HepG2 (cell line): ENCODE results near the gene MISFA. TPM values are rescaled to one million over a fixed set of nuclear protein-coding genes. Genes with fewer than 3 reads are reported as not detected.

Source experiments
- GATA4 ChIP-seq: sonication (generic); IDR thresholded peaks from 2 replicates; pipeline ENCODE4 v1.6.1; 2016; ENCODE audit warnings: antibody characterized with exemption, low read depth, borderline replicate concordance
- JUNB ChIP-seq: sonication (generic); formaldehyde crosslinking; IDR thresholded peaks from 2 replicates; pipeline ENCODE4 v1.8.0; 2022; ENCODE audit warnings: missing genetic modification reagents, mild to moderate bottlenecking, borderline replicate concordance
- NCOA2 ChIP-seq: sonication (generic); formaldehyde crosslinking; IDR thresholded peaks from 2 replicates; pipeline ENCODE4 v1.8.0; 2022; ENCODE audit warnings: inconsistent platforms
- PHB2 ChIP-seq: fragments of 450-650 bp; IDR thresholded peaks from 2 replicates; pipeline ENCODE4 v1.6.1; 2018; ENCODE audit not compliant: partially characterized antibody
- PHF5A ChIP-seq: IDR thresholded peaks from one replicate; pipeline ENCODE4 v1.6.1; 2018; ENCODE audit warnings: low read depth, missing genetic modification reagents; ENCODE audit not compliant: unreplicated experiment
- POLR2AphosphoS2 ChIP-seq: IDR thresholded peaks from 2 replicates; pipeline ENCODE4 v1.6.1; 2011; ENCODE audit warnings: low read depth, low read length, improper control_type of control experiment
- TBP ChIP-seq: sonication (generic); formaldehyde crosslinking; IDR thresholded peaks from 2 replicates; pipeline ENCODE4 v1.5.0; 2020; ENCODE audit warnings: missing genetic modification reagents
- TBX2 ChIP-seq: sonication (generic); formaldehyde crosslinking; IDR thresholded peaks from 2 replicates; pipeline ENCODE4 v1.5.0; 2020; ENCODE audit warnings: missing genetic modification reagents, mild to moderate bottlenecking, borderline replicate concordance
- ZFP36L2 ChIP-seq: sonication (generic); formaldehyde crosslinking; IDR thresholded peaks from 2 replicates; pipeline ENCODE4 v1.4.0; 2020; ENCODE audit warnings: missing genetic modification reagents
- ZKSCAN1 ChIP-seq: fragments of 150-350 bp; IDR thresholded peaks from 2 replicates; pipeline ENCODE4 v1.6.1; 2014; ENCODE audit warnings: low read length
- ZNF207 ChIP-seq: fragments of 450-650 bp; IDR thresholded peaks from 2 replicates; pipeline ENCODE4 v1.6.1; 2016; ENCODE audit warnings: antibody characterized with exemption, borderline replicate concordance
- ZNF337 ChIP-seq: sonication (generic); formaldehyde crosslinking; IDR thresholded peaks from 2 replicates; pipeline ENCODE4 v1.5.1; 2020; ENCODE audit warnings: missing genetic modification reagents, low read depth, mild to moderate bottlenecking, borderline replicate concordance
- ZNF431 ChIP-seq: sonication (generic); formaldehyde crosslinking; IDR thresholded peaks from 2 replicates; pipeline ENCODE4 v1.9.0; 2022; ENCODE audit warnings: missing genetic modification reagents, low read depth, mild to moderate bottlenecking, borderline replicate concordance
- polyA plus RNA-seq, 8 experiments: library from polyadenylated mRNA; depleted of rRNA in 3 of 8; stranded (reverse) in 7 of 8; unstranded in 1 of 8; fragments of >200 nt; fragmentation: Illumina TruSeq in 4 of 8; extraction: Trizol in 4 of 8; gene quantifications; 2 replicates each; pipeline versions ENCODE4 v1.2.1 to v1.2.3, GENCODE V29; 2011 to 2016; ENCODE audit warnings: low read depth in 4 of 8, missing spikeins in 1 of 8, mixed read lengths in 1 of 8; ENCODE audit not compliant: insufficient read depth in 1 of 8
- total RNA-seq, 5 experiments: library from RNA; depleted of rRNA; stranded (reverse); fragments of >200 nt; fragmentation: Illumina TruSeq; extraction: Trizol; gene quantifications; 2 replicates each; pipeline ENCODE4 v1.2.3, GENCODE V29; 2016; ENCODE audit warnings: low read depth in 1 of 5
- TF ChIP-seq, protein P1 (sequence below): IDR thresholded peaks from 2 replicates; pipeline ENCODE4 v1.6.1; 2016; ENCODE audit warnings: low read depth, missing genetic modification reagents, missing compliant biosample characterization
- TF ChIP-seq, protein P2 (sequence below): IDR thresholded peaks from 2 replicates; pipeline ENCODE4 v1.6.1; 2016; ENCODE audit warnings: low read depth
- TF ChIP-seq, protein P3 (sequence below): sonication (generic); formaldehyde crosslinking; IDR thresholded peaks from 2 replicates; pipeline ENCODE4 v1.8.1; 2022; ENCODE audit warnings: low read depth, mild to moderate bottlenecking, missing genetic modification reagents

MISFA gene
- total and polyA plus RNA-seq, 2 of the 13 experiments (the other 11 are each of a cell fraction or from before 2014, with no cell fraction given) = 1.4 to 5.4 TPM

DNA sequence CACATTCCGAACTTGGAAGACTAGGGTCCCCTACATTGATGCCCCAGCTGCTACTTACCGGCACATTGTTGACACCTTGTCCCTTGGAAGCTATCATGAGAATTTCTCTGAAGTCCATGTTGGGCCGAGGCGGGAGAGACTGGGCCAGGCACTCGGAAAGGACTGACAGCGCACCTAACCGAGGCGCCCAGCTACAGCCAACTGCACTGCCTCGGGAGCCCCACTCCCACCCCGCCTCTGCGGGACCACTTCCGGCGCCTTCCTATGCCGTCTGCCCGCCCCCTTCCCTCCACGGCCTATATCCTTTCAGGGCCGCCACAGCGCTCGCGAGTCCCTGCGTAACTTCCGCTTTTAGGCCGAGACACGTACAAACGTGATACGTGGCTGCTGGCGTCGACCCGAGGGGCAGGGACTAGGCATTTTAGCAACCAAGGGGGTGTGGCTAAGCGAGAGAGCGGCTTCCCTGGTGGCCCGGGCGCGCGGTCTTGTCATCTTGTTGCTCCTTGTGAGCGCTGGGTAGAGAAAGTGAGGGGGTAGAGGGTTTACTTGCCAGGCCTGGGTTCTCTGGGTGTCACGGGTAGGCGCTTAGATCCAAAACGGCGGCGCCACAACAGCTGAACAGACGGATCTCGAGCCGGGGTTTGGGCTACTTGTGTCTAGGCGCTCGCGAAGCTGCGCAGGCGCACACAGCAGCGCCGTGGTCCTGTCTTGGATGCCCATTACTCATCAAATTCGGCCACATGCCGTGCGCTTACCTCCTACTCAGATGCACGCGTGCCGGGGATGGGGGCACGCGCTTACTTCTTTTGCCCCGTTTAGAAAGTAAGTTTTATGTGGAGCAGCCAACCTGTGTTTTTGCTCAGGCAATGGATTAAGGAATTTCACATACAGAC, 34.8 kb downstream of the MISFA start, which contains the start of gene SPTY2D1 (continued):
- TF ChIP-seq, protein P1, sequence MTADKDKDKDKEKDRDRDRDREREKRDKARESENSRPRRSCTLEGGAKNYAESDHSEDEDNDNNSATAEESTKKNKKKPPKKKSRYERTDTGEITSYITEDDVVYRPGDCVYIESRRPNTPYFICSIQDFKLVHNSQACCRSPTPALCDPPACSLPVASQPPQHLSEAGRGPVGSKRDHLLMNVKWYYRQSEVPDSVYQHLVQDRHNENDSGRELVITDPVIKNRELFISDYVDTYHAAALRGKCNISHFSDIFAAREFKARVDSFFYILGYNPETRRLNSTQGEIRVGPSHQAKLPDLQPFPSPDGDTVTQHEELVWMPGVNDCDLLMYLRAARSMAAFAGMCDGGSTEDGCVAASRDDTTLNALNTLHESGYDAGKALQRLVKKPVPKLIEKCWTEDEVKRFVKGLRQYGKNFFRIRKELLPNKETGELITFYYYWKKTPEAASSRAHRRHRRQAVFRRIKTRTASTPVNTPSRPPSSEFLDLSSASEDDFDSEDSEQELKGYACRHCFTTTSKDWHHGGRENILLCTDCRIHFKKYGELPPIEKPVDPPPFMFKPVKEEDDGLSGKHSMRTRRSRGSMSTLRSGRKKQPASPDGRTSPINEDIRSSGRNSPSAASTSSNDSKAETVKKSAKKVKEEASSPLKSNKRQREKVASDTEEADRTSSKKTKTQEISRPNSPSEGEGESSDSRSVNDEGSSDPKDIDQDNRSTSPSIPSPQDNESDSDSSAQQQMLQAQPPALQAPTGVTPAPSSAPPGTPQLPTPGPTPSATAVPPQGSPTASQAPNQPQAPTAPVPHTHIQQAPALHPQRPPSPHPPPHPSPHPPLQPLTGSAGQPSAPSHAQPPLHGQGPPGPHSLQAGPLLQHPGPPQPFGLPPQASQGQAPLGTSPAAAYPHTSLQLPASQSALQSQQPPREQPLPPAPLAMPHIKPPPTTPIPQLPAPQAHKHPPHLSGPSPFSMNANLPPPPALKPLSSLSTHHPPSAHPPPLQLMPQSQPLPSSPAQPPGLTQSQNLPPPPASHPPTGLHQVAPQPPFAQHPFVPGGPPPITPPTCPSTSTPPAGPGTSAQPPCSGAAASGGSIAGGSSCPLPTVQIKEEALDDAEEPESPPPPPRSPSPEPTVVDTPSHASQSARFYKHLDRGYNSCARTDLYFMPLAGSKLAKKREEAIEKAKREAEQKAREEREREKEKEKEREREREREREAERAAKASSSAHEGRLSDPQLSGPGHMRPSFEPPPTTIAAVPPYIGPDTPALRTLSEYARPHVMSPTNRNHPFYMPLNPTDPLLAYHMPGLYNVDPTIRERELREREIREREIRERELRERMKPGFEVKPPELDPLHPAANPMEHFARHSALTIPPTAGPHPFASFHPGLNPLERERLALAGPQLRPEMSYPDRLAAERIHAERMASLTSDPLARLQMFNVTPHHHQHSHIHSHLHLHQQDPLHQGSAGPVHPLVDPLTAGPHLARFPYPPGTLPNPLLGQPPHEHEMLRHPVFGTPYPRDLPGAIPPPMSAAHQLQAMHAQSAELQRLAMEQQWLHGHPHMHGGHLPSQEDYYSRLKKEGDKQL = no peak
- TF ChIP-seq ZFP36L2 (CRISPR knock-in tag) (no peak), ZKSCAN1 (no peak), GATA4 (no peak), TBX2 (no peak; the same call in 1 of the 2 replicates), POLR2AphosphoS2 (no peak), TBP (0 out of 2 replicates have a peak, but pooled peaks have one; percentile 86), NCOA2 (0 out of 2 replicates have a peak, but pooled peaks have one; percentile 16), PHB2 (no peak), ZNF431 (CRISPR knock-in tag) (no peak; the same call in 1 of the 2 replicates), JUNB (CRISPR knock-in tag) (no peak), ZNF207 (no peak), ZNF337 (CRISPR knock-in tag) (0 out of 2 replicates have a peak, but pooled peaks have one; percentile 30), PHF5A (peak; percentile 47)
- TF ChIP-seq, protein P2, sequence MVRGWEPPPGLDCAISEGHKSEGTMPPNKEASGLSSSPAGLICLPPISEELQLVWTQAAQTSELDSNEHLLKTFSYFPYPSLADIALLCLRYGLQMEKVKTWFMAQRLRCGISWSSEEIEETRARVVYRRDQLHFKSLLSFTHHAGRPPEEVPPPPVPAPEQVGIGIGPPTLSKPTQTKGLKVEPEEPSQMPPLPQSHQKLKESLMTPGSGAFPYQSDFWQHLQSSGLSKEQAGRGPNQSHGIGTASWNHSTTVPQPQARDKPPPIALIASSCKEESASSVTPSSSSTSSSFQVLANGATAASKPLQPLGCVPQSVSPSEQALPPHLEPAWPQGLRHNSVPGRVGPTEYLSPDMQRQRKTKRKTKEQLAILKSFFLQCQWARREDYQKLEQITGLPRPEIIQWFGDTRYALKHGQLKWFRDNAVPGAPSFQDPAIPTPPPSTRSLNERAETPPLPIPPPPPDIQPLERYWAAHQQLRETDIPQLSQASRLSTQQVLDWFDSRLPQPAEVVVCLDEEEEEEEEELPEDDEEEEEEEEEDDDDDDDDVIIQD (CRISPR knock-in tag) = no peak; the same call in none of the 2 replicates
- TF ChIP-seq, protein P3, sequence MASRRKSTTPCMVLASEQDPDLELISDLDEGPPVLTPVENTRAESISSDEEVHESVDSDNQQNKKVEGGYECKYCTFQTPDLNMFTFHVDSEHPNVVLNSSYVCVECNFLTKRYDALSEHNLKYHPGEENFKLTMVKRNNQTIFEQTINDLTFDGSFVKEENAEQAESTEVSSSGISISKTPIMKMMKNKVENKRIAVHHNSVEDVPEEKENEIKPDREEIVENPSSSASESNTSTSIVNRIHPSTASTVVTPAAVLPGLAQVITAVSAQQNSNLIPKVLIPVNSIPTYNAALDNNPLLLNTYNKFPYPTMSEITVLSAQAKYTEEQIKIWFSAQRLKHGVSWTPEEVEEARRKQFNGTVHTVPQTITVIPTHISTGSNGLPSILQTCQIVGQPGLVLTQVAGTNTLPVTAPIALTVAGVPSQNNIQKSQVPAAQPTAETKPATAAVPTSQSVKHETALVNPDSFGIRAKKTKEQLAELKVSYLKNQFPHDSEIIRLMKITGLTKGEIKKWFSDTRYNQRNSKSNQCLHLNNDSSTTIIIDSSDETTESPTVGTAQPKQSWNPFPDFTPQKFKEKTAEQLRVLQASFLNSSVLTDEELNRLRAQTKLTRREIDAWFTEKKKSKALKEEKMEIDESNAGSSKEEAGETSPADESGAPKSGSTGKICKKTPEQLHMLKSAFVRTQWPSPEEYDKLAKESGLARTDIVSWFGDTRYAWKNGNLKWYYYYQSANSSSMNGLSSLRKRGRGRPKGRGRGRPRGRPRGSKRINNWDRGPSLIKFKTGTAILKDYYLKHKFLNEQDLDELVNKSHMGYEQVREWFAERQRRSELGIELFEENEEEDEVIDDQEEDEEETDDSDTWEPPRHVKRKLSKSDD (CRISPR knock-in tag) = peak; percentile 99
